NB4 (cell line): Measurements from ENCODE around the gene MAPK13.

Experiments used
- MYC ChIP-seq: IDR thresholded peaks from 2 replicates; pipeline ENCODE4 v1.6.1; 2011; ENCODE audit warnings: low read depth, low read length
- POLR2A ChIP-seq: IDR thresholded peaks from 2 replicates; pipeline ENCODE4 v1.6.1; 2011; ENCODE audit warnings: mild to moderate bottlenecking; ENCODE audit not compliant: insufficient read length; ENCODE audit errors: extremely low read depth
- TF ChIP-seq, protein P1 (sequence below): IDR thresholded peaks from 2 replicates; pipeline ENCODE4 v1.6.1; 2011; ENCODE audit warnings: low read depth, low read length
- TF ChIP-seq, protein P2 (sequence below): IDR thresholded peaks from one replicate; pipeline ENCODE4 v1.5.1; 2012; ENCODE audit warnings: low read depth, low read length

DNA sequence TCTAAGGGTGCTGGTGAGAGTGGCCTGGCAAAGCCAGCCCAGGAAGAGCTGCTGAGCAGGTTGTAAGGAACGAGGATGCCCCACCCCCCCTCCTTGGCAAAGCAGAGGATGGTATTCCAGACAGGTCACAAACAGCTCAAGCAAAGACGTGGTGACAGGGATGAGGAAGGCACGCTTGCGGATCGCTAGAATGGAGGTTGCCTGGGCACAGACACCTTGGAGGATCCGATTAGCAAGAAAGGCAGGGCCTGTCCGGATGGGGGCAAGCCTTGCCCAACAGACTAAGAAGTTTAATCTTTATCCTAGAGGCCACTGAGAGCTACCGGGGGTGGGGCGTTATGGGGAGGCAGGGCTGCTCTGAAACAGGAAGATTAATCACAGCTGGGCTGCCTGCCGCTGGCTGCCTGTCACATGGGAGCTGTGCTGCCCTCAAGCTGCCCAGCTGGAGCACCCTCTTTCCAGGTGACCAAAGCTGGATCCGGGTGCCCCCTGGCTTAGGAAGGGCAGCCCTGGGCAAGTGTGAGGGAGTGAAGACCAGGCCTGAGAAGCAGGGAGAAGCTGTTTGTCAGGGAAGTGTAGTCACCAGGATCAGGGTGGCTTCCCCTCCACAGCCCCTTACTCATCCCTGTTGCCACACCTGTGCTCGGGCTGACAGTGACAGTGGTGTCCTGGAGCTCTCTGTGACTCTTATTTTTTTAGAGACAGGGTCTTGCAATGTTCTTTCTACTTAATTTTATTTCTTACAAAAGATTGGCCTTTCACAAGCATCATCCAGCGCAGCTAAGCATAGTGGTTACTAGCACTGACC lies 9.1 kb upstream of the MAPK13 start:
- peak; percentile 20; the same call in 1 of the 2 replicates for TF ChIP-seq MYC
- no peak for TF ChIP-seq POLR2A
- TF ChIP-seq, protein P1, sequence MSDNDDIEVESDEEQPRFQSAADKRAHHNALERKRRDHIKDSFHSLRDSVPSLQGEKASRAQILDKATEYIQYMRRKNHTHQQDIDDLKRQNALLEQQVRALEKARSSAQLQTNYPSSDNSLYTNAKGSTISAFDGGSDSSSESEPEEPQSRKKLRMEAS, result peak; percentile 68; the same call in 1 of the 2 replicates
- TF ChIP-seq, protein P2, sequence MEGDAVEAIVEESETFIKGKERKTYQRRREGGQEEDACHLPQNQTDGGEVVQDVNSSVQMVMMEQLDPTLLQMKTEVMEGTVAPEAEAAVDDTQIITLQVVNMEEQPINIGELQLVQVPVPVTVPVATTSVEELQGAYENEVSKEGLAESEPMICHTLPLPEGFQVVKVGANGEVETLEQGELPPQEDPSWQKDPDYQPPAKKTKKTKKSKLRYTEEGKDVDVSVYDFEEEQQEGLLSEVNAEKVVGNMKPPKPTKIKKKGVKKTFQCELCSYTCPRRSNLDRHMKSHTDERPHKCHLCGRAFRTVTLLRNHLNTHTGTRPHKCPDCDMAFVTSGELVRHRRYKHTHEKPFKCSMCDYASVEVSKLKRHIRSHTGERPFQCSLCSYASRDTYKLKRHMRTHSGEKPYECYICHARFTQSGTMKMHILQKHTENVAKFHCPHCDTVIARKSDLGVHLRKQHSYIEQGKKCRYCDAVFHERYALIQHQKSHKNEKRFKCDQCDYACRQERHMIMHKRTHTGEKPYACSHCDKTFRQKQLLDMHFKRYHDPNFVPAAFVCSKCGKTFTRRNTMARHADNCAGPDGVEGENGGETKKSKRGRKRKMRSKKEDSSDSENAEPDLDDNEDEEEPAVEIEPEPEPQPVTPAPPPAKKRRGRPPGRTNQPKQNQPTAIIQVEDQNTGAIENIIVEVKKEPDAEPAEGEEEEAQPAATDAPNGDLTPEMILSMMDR, result no peak
